NCI-H2171 (cell line): Measurements from ENCODE around the gene PLEKHA7.
A peak's percentile ranks its signal among the peaks of the same experiment; 100 is the strongest.
"Not testable (repeated sequence)": the region's sequence is repeated elsewhere in the genome, so short reads cannot be mapped to it uniquely, and the experiment has no call there.

Experiments used
- DNase-seq: peaks from one replicate; lab custom pipeline; 2025; lab: John Stamatoyannopoulos, UW

The PLEKHA7 gene

GRCh38 chr11:17014321-17014832 is at the start of gene PLEKHA7:
TSS of gene PLEKHA7 (minus strand) at chr11:17014414. CDS start at chr11:17014401, 13 bp downstream.
- no peak for DNase-seq

DNA sequence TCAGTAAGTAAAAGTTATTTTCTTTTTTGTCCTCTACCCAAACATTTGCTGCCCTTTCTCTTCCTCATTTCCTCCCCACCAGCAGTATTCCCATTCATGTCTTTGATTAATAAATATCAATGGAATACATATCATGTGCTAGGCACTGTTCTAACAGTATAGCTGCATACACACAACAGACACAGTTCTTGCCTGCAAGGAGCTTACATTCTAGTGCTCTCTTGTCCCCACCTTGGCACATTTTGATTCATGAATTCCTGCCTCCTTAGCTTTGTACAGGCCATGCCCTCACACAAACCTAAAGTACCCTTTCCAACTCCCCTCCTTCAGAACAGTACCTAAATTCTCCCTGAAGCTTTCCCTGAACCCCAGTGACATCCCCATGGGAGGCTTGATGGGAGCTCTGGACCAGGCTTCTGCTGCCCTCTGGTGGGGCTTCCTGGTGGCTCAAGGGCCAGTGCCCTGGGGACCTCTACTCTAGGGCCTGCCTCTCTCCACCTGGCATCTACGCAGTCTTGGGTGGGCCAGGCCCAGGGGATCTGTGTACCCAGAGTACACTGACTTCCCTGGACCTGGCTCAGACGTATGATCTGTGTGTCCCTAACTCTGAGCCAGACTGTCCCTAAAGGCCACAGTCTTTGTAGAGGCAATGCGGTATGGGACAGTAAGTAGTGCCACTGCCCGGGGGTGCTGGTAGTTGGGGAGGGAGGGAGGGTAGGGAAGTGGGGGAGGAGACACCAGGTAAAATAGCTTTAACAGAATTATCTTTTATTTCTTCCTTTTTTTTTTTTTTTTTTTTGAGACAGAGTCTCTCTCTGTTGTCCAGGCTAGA is 49.2 kb upstream of the PLEKHA7 start:
- peak; percentile 7 for DNase-seq

- not testable (repeated sequence) for DNase-seq
These were observed 36.9 kb upstream of the PLEKHA7 start for GRCh38 chr11:17051146-17051545.

- DNase-seq = not testable (repeated sequence)
These were observed 34.3 kb upstream of the PLEKHA7 start for GRCh38 chr11:17048491-17048890.

GRCh38 chr11:17046690-17047089 is 32.5 kb upstream of the PLEKHA7 start:
- no peak for DNase-seq

DNA sequence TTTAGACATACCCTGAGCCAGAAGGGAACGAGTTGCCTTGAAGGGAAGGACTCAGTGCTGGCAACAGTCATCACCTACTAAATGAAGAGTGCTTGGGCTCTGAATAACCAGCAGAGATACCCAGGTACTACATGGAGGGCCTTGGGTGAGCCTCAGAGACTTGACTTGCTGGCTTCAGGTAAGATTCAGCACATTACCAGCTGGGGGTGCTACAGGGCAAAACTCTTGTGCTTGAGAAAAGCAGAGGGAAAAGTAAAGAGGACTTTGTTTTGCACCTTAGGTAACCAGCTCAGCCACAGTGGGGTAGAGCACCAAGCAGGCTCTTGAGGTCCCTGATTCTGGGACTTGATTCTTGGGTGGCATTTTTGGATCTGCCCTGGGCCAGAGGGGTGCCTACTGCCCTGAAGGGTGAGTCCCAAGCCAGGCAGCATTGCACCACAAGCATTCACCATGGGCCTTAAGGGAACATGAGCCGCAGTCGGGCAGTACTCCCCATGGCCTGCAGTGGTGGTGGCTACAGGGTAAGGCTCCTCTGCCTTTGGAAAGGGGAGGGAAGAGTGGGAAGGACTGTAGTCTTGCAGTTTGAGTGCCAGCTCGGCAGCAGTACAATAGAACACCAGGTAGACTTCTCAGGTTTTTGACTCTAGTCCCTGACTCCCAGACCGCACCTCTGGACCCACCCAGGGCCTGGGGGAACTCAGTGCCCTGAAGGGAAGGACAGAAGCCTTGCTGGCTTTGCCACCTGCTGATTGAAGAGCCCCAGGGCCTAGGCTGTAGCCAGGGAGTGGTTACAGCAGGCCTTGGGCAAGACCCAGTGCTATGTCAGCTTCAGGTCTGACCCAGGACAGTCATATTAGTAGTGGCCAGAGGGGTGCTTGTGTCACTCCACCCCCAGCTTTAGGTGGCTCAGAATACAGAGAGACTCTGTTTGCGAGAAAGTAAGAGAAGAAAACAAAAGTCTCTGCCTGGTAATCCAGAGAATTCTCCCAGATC is 22.7 kb upstream of the PLEKHA7 start:
- no peak for DNase-seq

DNA sequence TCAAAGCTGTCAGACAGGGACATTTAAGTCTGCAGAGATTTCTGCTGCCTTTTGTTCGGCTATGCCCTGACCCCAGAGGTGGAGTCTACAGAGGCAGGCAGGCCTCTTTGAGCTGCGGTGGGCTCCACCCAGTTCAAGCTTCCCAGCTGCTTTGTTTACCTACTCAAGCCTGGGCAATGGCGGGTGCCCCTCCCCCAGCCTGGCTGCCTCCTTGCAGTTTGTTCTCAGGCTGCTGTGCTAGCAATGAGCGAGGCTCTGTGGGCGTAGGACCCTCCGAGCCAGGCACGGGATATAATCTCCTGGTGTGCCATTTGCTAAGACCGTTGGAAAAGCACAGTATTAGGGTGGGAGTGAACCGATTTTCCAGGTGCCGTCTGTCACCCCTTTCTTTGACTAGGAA is 19.8 kb upstream of the PLEKHA7 start:
- not testable (repeated sequence) for DNase-seq

DNA sequence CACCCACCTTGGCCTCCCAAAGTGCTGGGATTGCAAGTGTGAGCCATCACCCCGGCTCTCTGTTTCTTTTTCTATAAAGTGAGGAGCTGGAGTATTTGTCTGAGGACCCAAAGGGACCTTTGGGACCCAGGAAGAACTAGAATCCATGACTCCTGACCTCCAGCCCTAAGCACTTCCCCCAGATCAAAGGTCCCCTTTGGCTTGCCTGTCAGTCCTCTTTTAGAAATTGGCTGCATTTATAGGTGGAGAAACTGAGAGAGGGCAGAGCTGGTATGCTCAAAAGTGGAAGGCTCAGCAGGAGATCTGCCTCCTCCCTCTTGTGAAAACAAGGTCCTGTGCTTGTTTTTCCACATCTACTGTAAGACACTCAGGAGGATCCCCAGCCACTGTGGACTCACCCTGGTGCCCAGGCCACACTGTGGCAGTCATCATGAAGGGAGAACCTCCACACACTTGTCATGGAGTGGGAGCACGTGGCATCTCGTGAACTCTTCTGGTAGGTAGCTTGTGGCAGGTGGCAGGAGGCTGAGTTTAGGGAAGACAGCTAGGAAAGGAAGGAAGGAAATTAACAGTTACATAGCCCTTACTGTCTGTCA is 12.4 kb upstream of the PLEKHA7 start:
- DNase-seq = no peak

DNA sequence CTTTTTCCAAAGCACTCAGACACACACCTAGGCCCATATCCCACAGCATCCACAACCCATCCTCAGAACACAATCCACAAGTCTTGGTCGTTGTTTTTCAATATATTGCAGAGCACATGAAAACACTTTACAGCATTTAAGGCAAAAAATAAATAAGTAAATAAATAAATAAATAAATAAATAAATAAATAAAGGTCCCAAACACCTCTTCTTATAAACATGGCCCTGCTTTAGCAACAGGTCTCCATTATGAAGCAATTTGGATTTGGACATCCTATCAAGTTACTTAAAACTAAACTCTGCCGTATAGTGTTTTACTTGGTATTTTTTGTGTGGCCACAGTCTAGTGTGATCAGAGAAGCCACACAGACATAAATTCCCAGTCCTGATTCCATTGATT is 10.7 kb upstream of the PLEKHA7 start:
- no peak for DNase-seq

GRCh38 chr11:17021511-17021910 is 7.3 kb upstream of the PLEKHA7 start:
- DNase-seq = no peak

DNA sequence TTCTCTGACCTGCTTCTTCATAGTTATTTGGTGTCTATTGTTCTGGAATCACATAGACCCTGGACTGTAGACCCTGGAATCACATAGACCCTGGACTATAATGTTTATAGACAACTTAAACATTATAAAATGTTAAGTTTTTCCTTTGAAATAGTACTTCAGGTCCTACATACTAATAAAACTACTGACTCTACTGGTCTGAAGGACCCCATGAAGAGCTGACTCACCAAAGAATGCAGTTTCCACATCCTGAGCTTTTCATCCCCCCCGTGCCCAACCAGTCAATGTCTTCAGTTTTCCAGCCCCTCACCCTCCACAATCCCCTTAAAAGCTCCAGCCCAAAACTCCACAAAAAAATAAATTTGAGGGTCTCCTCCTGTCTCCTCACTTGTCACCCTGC is 6.6 kb upstream of the PLEKHA7 start:
- DNase-seq = no peak

DNA sequence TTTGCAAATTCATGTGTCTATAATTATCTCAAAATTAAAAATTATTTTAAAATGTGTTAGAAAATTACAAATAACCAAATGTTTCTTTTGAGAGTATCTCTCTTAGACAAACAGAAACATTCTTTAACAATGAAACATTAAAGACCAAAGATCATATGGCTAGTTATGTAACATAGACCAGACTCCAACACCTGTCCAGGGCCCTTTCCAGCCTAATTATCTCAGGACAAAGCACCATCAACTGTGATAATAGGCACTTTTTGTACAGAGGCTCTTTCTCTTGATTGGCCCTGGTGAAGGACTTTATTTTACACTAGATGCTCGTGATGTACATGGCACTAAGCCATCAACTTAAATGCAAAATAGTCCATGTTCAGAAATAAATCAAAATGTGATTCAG is 5.0 kb upstream of the PLEKHA7 start:
- no peak for DNase-seq

DNA sequence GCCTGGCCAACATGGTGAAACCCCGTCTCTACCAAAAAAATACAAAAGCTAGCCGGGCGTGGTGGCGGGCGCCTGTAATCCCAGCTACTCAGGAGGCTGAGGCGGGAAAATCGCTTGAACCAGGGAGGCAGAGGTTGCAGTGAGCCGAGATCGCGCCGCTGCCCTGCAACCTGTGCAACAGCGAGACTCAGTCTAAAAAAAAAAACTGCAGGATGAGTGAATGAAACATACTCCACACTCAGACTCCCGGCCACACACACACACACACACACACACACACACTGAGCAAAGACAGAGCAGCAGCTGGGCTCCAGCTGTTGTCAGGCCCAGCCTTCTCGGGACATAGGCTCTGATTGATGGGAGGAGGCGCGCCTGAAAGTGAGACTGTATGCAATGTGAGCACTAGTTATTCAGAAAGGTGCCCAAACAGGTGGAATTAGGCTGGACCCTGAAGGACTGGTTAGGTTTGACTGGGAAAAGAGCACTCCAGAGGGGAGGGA is 1.5 kb upstream of the PLEKHA7 start:
- no peak for DNase-seq

GRCh38 chr11:17014833-17015626 is 816 bp upstream of the PLEKHA7 start:
- no peak for DNase-seq

GRCh38 chr11:17013548-17014320 is 480 bp downstream of the PLEKHA7 start:
- DNase-seq = no peak

- DNase-seq = no peak
These were observed 1.3 kb downstream of the PLEKHA7 start for GRCh38 chr11:17012712-17013547.

DNA sequence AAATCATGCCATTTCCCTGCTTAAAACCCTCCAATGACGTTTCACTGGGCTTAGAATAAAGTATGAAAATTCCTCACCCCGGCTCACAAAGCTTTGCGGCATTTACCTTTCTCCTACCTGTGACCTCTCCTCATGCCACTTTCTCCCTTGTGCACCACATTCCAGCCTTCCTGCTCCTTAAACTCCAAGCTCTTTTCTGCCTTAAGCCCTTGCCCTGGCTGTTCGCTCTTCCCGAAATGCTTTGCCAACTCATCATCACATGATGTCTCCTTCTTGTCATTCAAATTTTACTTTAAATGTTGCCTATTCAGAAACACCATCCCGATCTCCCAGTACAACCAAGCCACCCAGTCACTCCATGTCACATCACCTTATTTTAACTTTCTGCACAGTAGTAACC is 2.0 kb downstream of the PLEKHA7 start:
- no peak for DNase-seq

GRCh38 chr11:17010851-17011420 is 3.3 kb downstream of the PLEKHA7 start:
- no peak for DNase-seq

DNA sequence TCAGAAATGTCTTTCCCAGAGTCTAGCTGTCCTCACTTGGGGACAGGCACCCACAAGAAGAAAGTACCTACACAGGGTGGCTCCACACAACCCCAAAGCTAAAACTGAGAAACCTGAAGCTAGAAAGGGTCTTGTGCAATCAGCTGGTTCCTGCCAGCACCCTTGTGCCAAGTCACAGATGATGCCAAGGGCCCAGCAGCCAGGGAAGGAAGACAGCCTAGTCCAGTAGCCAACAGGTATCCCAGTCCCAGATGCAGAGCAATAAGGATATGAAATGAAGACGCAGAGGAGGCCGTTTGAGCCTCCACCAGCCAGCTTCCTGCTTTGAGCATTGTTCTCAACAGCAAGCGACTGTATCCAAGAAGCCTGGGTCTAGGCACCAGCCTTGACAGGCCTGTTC is 6.1 kb downstream of the PLEKHA7 start:
- DNase-seq = no peak
